ENCODE measurements around the gene KLHL8. TPM values are rescaled to one million over a fixed set of nuclear protein-coding genes. Genes with fewer than 3 reads are reported as not detected.

The KLHL8 gene
- total RNA-seq, 2 experiments from 2014 or later, result 13.4 to 15.8 TPM

GRCh38 chr4:87243426-87244053, 23.1 kb upstream of the KLHL8 start:
- ATAC-seq, result no peak
- CTCF ChIA-PET, result interaction anchor here (1.5 to 1.8 kb wide), 2 partner anchors 93 to 321 kb away, joined by 3 to 4 read pairs; no protein-coding TSS in a partner anchor
- H3K36me3 Mint-ChIP-seq (ENCODE audit: low read depth), result peaks cover 2% of the 10 kb centered on the region

GRCh38 chr4:87241336-87241735, 20.9 kb upstream of the KLHL8 start:
- CTCF ChIA-PET, result no interaction called here
- no peak overlapping the region for H3K27ac Mint-ChIP-seq

More at GRCh38 chr4:87243426-87244053, 23.1 kb upstream of the KLHL8 start:
- Mint-ChIP-seq H3K27ac (no peak overlapping the region), H3K27me3 (ENCODE audit: low read depth) (peaks cover 9% of the 10 kb centered on the region), H3K9me3 (ENCODE audit: insufficient read depth) (peaks cover 10% of the 10 kb centered on the region), H3K4me3 (no peak overlapping the region), H3K4me1 (ENCODE audit: low read depth) (no peaks in the 10 kb centered on the region)
- POLR2A ChIA-PET, result no interaction called here
- DNase-seq, result no peak

GRCh38 chr4:87240341-87240740, 19.9 kb upstream of the KLHL8 start:
- no peak overlapping the region for H3K4me3 Mint-ChIP-seq
- CTCF ChIA-PET, result interaction anchor here (1.0 kb wide), 1 partner anchor 90 kb away, joined by 4 read pairs; no protein-coding TSS in a partner anchor
- peaks cover 2% of the 10 kb centered on the region for H3K36me3 Mint-ChIP-seq (ENCODE audit: low read depth)
- H3K27me3 Mint-ChIP-seq (ENCODE audit: low read depth), result peaks cover 5% of the 10 kb centered on the region
- peaks cover 6% of the 10 kb centered on the region for H3K4me1 Mint-ChIP-seq (ENCODE audit: low read depth)
- no peak for ATAC-seq
- peaks cover 10% of the 10 kb centered on the region for H3K9me3 Mint-ChIP-seq (ENCODE audit: insufficient read depth)
- POLR2A ChIA-PET, result no interaction called here
- no peak for DNase-seq
- H3K27ac Mint-ChIP-seq, result no peak overlapping the region

More at GRCh38 chr4:87241336-87241735, 20.9 kb upstream of the KLHL8 start:
- Mint-ChIP-seq H3K4me1 (ENCODE audit: low read depth) (peaks cover under 1% of the 10 kb centered on the region), H3K36me3 (ENCODE audit: low read depth) (peaks cover 2% of the 10 kb centered on the region), H3K4me3 (no peak overlapping the region), H3K27me3 (ENCODE audit: low read depth) (peaks cover 5% of the 10 kb centered on the region), H3K9me3 (ENCODE audit: insufficient read depth) (peaks cover 10% of the 10 kb centered on the region)
- DNase-seq (no peak), ATAC-seq (no peak)
- POLR2A ChIA-PET, result interaction anchor here (1.1 kb wide), 1 partner anchor 22 kb away, joined by 3 read pairs; no protein-coding TSS in a partner anchor

GRCh38 chr4:87239821-87240220, 19.4 kb upstream of the KLHL8 start:
- Mint-ChIP-seq H3K9me3 (ENCODE audit: insufficient read depth) (peaks cover 10% of the 10 kb centered on the region), H3K27ac (no peak overlapping the region), H3K4me3 (no peak overlapping the region), H3K36me3 (ENCODE audit: low read depth) (peaks cover 2% of the 10 kb centered on the region), H3K27me3 (ENCODE audit: low read depth) (peaks cover 5% of the 10 kb centered on the region), H3K4me1 (ENCODE audit: low read depth) (peaks cover 6% of the 10 kb centered on the region)
- ATAC-seq, result no peak
- DNase-seq, result no peak
- ChIA-PET CTCF (interaction anchor here (1.0 kb wide), 1 partner anchor 89 kb away, joined by 4 read pairs; no protein-coding TSS in a partner anchor), POLR2A (no interaction called here)

- H3K36me3 Mint-ChIP-seq (ENCODE audit: low read depth), result peaks cover 2% of the 10 kb centered on the region
- DNase-seq (no peak), ATAC-seq (no peak)
- H3K27ac Mint-ChIP-seq, result no peak overlapping the region
- ChIA-PET CTCF (interaction anchor here (1.1 kb wide), 1 partner anchor 228 kb away, joined by 3 read pairs; no protein-coding TSS in a partner anchor), POLR2A (no interaction called here)
- H3K27me3 Mint-ChIP-seq (ENCODE audit: low read depth), result peaks cover 2% of the 10 kb centered on the region
- no peak overlapping the region for H3K4me3 Mint-ChIP-seq
- peaks cover 6% of the 10 kb centered on the region for H3K4me1 Mint-ChIP-seq (ENCODE audit: low read depth)
- H3K9me3 Mint-ChIP-seq (ENCODE audit: insufficient read depth), result peaks cover 10% of the 10 kb centered on the region
These were observed 18.8 kb upstream of the KLHL8 start for GRCh38 chr4:87239194-87239593.

GRCh38 chr4:87236861-87237260, 16.4 kb upstream of the KLHL8 start:
- Mint-ChIP-seq H3K36me3 (ENCODE audit: low read depth) (no peaks in the 10 kb centered on the region), H3K4me3 (no peak overlapping the region), H3K9me3 (ENCODE audit: insufficient read depth) (no peaks in the 10 kb centered on the region), H3K4me1 (ENCODE audit: low read depth) (peaks cover 6% of the 10 kb centered on the region), H3K27ac (no peak overlapping the region), H3K27me3 (ENCODE audit: low read depth) (peaks cover 5% of the 10 kb centered on the region)
- CTCF ChIA-PET, result interaction anchor here (0.7 to 5.2 kb wide), 5 partner anchors 86 to 314 kb away, joined by 3 to 41 read pairs (median 4); no protein-coding TSS in a partner anchor
- no peak for ATAC-seq
- POLR2A ChIA-PET, result no interaction called here
- DNase-seq, result no peak

- no peak overlapping the region for H3K27ac Mint-ChIP-seq
- DNase-seq, result no peak
- ATAC-seq, result no peak
- peaks cover 3% of the 10 kb centered on the region for H3K27me3 Mint-ChIP-seq (ENCODE audit: low read depth)
- peak overlapping the region; percentile 73 for H3K4me3 Mint-ChIP-seq
- no peaks in the 10 kb centered on the region for H3K9me3 Mint-ChIP-seq (ENCODE audit: insufficient read depth)
- H3K36me3 Mint-ChIP-seq (ENCODE audit: low read depth), result no peaks in the 10 kb centered on the region
- peaks cover 6% of the 10 kb centered on the region for H3K4me1 Mint-ChIP-seq (ENCODE audit: low read depth)
- ChIA-PET CTCF (interaction anchor here (0.6 to 5.2 kb wide), 16 partner anchors 9 to 315 kb away, joined by 3 to 41 read pairs (median 4); partner anchors contain the start of gene KLHL8), POLR2A (interaction anchor here (0.7 kb wide), 1 partner anchor 15 kb away, joined by 3 read pairs; no protein-coding TSS in a partner anchor)
These were observed 14.7 kb upstream of the KLHL8 start for GRCh38 chr4:87235020-87235671.

GRCh38 chr4:87232216-87232615, 11.8 kb upstream of the KLHL8 start:
- POLR2A ChIA-PET, result no interaction called here

GRCh38 chr4:87230806-87231205, 10.4 kb upstream of the KLHL8 start:
- Mint-ChIP-seq H3K27ac (no peak overlapping the region), H3K4me1 (ENCODE audit: low read depth) (peaks cover 3% of the 10 kb centered on the region), H3K36me3 (ENCODE audit: low read depth) (no peaks in the 10 kb centered on the region), H3K4me3 (no peak overlapping the region), H3K27me3 (ENCODE audit: low read depth) (peaks cover 6% of the 10 kb centered on the region), H3K9me3 (ENCODE audit: insufficient read depth) (no peaks in the 10 kb centered on the region)
- ATAC-seq, result no peak
- CTCF ChIA-PET, result interaction anchor here (1.4 kb wide), 1 partner anchor 80 kb away, joined by 7 read pairs; no protein-coding TSS in a partner anchor
- no peak for DNase-seq
- POLR2A ChIA-PET, result interaction anchor here (1.1 kb wide), 1 partner anchor 11 kb away, joined by 3 read pairs; no protein-coding TSS in a partner anchor

More at GRCh38 chr4:87232216-87232615, 11.8 kb upstream of the KLHL8 start:
- H3K9me3 Mint-ChIP-seq (ENCODE audit: insufficient read depth), result no peaks in the 10 kb centered on the region
- ATAC-seq (no peak), DNase-seq (no peak)
- H3K27me3 Mint-ChIP-seq (ENCODE audit: low read depth), result peaks cover 6% of the 10 kb centered on the region
- no peaks in the 10 kb centered on the region for H3K36me3 Mint-ChIP-seq (ENCODE audit: low read depth)
- H3K4me3 Mint-ChIP-seq, result no peak overlapping the region
- no peak overlapping the region for H3K27ac Mint-ChIP-seq
- CTCF ChIA-PET, result no interaction called here
- peaks cover 6% of the 10 kb centered on the region for H3K4me1 Mint-ChIP-seq (ENCODE audit: low read depth)

- CTCF ChIA-PET, result interaction anchor here (1.4 kb wide), 1 partner anchor 80 kb away, joined by 7 read pairs; no protein-coding TSS in a partner anchor
- no peak for ATAC-seq
- POLR2A ChIA-PET, result interaction anchor here (1.1 kb wide), 1 partner anchor 10 kb away, joined by 3 read pairs; no protein-coding TSS in a partner anchor
- no peak overlapping the region for H3K27ac Mint-ChIP-seq
- H3K36me3 Mint-ChIP-seq (ENCODE audit: low read depth), result no peaks in the 10 kb centered on the region
- no peak for DNase-seq
- H3K4me3 Mint-ChIP-seq, result no peak overlapping the region
- H3K4me1 Mint-ChIP-seq (ENCODE audit: low read depth), result no peaks in the 10 kb centered on the region
- H3K27me3 Mint-ChIP-seq (ENCODE audit: low read depth), result peaks cover 6% of the 10 kb centered on the region
- H3K9me3 Mint-ChIP-seq (ENCODE audit: insufficient read depth), result no peaks in the 10 kb centered on the region
These were observed 9.6 kb upstream of the KLHL8 start for GRCh38 chr4:87229979-87230378.

- H3K4me1 Mint-ChIP-seq (ENCODE audit: low read depth), result no peaks in the 10 kb centered on the region
- no peaks in the 10 kb centered on the region for H3K9me3 Mint-ChIP-seq (ENCODE audit: insufficient read depth)
- no peaks in the 10 kb centered on the region for H3K36me3 Mint-ChIP-seq (ENCODE audit: low read depth)
- ChIA-PET POLR2A (interaction anchor here (1.0 kb wide), 1 partner anchor 8 kb away, joined by 3 read pairs; the partner anchor contains the start of gene KLHL8), CTCF (interaction anchor here (3.8 kb wide), 1 partner anchor 7 kb away, joined by 9 read pairs; no protein-coding TSS in a partner anchor)
- H3K27me3 Mint-ChIP-seq (ENCODE audit: low read depth), result peaks cover 10% of the 10 kb centered on the region
- no peak overlapping the region for H3K4me3 Mint-ChIP-seq
- no peak overlapping the region for H3K27ac Mint-ChIP-seq
- no peak for DNase-seq
- no peak for ATAC-seq
These were observed 7.9 kb upstream of the KLHL8 start for GRCh38 chr4:87228262-87228860.
